ENCODE results near the gene SCG3.

SCG3 gene

DNA sequence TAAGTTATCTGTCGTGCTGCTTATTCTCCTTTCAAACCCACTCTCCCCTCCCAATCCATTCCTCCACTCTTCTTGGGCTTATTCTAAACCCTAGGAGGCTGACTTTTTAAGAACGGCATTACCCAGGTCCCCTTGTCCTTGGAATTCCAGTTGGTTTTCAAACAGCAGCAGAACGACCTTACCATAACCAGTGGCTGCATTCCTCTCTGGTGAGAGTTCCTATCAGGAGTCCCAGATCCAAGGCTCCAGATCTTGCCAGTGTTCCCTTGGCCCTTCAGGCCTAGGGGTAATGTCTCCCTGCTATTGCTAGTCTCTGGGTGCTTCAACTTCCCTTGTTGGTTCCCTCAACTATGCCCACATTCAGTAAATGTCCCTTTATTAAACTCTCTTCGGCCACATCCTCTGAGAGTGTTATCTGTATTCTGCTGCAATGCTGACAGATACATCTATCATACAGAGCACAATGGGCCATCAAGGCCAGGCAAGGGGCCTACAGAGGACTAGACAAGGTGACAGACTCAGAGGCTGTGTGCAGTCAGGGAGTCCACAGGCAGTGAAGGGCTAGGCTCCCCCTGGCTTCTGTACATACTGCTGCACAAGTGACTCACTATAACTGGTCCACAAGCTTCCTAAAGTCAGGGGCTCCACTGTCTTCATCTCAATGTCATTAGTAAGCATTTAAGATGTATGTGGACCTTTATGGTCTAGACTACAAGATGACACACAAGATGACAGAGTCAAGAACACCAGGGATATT, 46.0 kb downstream of the SCG3 start:
- DNase-seq (ENCODE audit: low spot score) = no peak

DNA sequence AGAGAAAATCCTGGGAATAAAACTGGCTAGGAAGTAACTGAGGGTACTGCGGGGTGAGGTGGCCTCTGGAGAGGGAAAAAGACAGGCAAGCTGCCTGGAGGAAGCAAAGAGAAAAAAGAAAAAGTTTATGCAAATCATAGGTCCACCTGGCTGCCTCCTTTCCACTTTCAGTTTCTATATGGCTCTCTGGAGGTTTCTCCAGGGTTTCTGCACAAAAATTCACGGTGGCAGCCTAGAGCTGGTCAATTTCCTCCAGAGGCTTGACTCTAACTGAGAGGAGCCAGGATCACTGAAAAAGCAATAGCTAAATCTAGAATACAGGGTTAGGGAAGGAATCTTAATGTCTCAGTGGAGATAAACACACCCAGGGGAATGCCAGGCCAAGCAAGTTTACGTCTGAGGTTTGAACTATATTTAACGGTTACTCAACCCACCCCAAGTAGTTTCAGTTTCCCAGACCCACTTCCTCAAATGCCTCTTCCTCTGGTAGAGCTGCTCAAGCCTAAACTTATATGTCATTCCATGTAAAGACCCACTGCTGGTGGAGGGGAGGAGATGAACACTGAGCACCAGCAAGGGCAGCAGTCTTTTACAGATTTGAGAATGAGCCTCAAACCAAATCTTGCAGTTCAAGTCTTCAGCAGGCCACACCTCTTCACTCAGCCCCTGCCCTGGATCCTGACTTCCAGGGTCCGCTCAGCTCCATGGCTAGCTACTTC, 50.4 kb downstream of the SCG3 start:
- peak; percentile 76 for DNase-seq (ENCODE audit: low spot score)

DNA sequence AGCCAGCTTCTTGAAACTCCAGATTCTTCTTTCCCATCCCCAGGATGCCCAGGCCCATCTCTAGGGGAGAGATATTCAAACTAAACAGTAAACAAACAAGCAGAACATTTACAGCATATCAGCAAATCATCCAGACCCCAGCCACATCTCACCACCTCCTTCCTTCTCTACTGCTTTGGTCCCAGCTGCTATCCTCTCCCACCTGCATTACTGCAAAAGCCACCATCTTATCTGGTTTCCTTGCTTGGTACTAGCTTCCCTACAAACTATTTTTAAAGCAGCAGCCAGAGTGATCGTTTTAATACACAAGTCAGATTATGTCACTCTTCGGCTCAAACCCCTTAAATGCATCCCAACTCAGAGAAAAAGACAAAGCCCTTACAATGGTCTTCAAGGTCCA, 51.3 kb downstream of the SCG3 start:
- no peak for DNase-seq (ENCODE audit: low spot score)

DNA sequence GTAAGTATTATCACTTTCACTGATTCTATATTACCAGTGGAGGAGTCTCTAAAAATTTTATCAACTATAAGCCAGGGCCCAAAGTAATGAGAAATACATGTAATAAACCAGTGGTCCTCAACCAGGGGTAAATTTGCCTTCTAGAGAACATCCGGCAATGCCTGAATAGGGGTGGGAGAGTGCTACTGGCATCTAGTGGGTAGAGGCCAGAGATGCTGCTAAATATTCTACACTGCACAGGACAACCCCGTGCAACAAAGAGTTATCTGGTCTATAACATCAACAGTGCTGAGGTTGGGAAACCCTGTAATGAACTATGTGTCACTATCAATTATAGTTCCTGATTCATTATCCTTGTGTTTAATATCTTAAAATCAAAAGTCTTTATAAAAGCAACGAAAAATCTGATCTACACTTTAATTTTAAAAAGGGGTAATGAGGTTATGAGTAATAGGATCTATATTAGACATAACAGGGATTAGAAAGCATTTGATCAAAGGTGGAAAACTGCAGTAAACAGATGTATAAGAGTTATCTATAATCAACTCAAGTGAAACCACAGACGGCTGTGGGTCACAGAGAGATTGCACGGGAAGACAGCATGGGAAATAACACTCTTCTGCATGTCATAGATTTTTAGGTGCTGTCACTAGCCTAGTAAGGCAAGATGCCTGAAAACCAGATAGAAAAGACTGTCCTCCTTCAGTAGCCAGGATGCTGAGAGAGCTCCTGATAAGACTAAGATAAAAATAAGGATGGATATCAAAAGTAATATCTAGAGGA, 54.1 kb downstream of the SCG3 start:
- no peak for DNase-seq (ENCODE audit: low spot score)

- DNase-seq (ENCODE audit: low spot score) = no peak
These were observed 54.8 kb downstream of the SCG3 start for GRCh38 chr15:51736069-51736468.

DNA sequence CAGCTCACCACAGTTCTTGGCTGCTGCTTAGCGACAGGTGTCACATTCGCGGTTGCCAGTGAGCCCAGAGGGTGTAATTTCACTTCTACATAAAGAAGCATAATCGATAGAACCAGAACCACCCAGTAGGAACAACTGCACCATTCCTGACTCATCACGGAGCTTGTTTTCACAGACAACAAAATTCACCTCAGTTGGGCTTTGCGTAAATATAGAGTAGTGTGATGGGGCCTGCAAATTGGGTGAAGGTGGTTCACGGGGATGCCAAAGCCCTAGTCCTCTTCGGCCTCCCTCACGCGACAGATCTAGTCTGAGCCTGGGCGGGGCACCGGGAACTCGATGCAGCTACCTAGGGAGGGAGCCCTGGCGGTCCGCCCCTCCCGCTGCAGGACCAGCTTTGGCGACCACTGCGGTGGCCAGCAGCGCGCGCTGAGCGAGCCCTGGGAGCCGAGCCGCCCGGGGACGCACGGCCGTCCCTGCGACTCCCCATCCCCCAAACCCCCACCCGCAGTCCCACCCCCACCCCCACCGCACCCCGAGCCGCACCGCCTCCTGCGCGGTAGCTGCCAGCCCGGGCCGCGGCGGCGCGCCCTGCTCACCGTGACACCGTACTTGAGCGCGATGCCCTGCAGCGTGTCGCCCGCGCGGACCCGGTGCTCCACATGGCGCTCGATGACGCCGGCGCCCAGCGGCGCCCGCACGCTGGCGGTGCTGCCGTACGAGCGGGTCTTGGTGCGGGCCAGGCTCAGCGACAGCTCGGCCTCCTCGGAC, 55.6 kb downstream of the SCG3 start:
- peak; percentile 64 for DNase-seq (ENCODE audit: low spot score)

DNA sequence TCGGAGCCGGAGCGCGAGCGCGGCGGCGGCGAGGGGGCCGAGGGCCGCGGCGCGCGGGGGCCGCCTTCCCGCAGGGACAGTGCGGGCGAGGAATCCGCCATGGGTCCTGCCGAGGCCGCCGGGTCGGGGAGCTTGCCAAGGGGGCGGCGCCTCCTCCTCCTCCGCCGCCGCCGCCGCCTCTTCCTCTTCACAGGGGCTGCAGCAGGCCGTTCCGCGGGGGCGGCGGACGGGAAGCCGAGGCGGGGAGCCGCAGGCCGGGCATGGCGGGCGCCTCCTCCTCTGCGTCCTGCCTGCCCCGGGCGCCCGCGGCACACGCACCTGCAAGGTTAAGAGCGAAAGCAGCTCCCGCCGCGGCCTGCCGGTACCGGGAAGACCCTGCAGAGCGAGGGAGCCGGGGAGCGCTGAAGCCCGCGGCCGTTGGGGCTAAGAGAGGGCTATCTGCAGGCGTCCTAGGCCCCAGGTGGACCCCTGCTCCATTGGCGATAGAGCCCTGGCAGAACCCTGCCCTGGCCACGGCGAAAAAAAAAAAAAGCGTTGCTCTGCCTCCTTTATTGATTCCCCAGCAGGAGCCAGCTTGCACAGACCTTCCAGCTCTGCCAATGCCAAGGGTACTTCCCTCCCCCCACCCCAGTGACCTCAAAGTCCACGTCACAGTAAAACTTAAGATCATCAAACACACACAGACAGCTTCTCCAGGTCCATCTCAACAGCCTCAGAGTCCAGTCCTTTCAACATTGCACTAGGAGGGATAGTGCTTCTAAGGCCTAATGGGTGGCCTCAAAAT, 56.4 kb downstream of the SCG3 start, which contains the start of gene LYSMD2:
Gene LYSMD2 (minus strand): TSS at position 134 of the 784 bp plus-strand sequence. CDS start 33 bp downstream, at position 101.
- DNase-seq (ENCODE audit: low spot score) = peak; percentile 68

DNA sequence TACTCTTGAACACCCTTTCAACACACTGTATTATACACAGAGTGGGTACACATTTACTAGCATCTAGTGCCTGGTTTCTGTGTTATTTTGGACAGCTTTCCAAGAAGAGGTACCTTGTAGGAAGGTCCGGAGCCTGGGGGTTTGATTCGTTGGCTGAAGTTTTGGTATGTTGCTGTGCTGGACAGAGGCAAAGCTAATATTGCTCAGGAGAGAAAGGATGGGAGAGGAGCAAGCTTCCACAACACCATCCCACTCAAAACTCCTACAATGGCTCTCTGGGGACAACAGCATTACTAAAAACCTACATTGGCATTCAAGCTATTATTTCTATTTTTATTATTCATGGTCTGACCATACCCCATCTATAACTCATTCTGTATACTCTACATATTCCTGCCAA, 57.2 kb downstream of the SCG3 start:
- DNase-seq (ENCODE audit: low spot score) = no peak

DNA sequence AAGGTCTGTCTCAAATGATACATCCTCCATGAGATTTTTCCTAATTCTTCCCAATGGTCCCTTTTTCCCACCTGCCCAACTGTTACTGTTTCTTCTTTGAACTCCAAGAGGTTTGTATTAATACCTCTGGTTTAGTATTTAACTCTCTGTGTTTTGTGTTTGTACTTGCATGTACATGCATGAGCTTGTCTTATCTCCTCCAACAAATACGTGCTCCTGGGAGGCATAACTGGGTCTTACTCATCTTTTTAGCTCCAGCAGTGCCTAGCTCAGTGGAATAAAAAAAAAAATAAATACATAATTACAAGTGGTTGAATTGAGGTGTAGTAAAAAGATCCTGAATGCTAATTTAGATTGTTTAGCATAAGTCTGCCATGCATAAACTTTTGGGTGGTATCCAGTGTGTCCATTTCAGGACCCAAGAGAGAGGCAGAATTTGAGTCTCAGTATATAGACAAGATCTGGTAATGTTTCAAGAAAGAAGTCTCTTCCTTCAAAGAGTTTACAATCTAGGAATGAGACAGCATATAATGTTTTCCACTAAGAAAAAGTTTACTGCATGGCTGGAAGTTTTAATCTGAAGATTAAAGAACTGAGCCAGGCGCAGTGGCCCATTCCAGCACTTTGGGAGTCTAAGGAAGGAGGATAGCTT, 57.9 kb downstream of the SCG3 start:
- no peak for DNase-seq (ENCODE audit: low spot score)

GRCh38 chr15:51749307-51749706, 68.0 kb downstream of the SCG3 start:
- no peak for DNase-seq (ENCODE audit: low spot score)

DNA sequence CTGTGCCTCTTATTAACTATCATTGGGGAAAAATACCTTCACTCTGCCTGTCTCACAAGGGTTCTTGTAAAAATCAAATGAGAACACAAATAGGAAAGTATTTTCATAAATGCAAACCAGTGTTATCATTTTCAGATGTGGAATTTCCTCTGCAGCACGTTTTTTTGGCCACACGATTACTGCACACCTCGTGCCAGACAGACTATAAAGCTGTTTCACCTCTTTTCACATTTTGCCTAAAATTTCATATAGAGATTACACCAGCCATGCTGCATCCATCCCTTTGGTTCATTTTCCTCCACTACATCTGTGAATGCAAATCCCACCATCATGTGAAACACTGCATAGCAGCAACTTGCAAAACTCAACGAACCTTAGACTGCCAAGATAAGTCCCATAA, 68.9 kb downstream of the SCG3 start:
- no peak for DNase-seq (ENCODE audit: low spot score)

- DNase-seq (ENCODE audit: low spot score) = peak; percentile 71
These were observed 69.7 kb downstream of the SCG3 start, which contains the start of gene TMOD2 for GRCh38 chr15:51750792-51751696. Gene TMOD2, plus strand, starts transcription at chr15:51751597. Its CDS starts 14,845 bp downstream, at chr15:51766442.

GRCh38 chr15:51751697-51752683, 70.7 kb downstream of the SCG3 start:
- no peak for DNase-seq (ENCODE audit: low spot score)

GRCh38 chr15:51752888-51753287, 71.6 kb downstream of the SCG3 start:
- DNase-seq (ENCODE audit: low spot score) = no peak

DNA sequence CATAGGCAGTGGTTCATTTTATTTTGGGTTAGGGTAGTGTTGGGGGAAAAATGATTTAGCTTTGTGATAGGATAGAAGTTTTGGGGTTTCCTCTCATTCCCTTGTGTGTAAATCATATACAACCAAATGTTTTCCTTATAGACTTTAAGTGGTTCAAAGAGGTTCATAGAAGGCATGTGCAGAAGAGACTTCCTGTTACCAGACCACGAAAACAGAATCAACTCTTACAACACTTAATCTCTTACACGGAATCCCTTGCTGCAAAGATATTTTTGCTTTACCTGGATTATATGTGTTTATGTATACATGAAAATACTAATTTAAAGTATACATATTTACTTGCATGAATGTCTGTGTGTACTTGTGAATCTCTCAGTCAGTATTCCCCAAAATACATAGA, 73.0 kb downstream of the SCG3 start:
- no peak for DNase-seq (ENCODE audit: low spot score)

DNA sequence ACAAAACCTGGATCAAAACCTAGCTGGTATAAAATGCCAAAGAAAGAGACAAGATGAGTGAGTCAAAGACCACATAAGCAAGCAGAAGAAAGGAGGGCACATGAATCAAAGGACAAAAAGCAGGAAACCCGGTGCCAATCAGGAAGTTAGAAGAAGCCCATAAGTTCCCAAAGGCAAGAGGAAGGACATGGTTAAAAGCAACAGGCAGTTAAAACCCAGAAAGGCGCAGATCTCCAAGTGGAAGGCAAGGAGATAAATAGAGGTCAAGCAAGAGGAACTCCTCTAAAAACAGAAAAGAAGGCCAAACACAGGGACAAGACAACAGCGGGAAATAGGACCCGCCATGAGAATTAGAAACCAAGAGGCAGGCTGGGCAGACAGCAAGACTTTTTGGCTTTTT, 74.5 kb downstream of the SCG3 start:
- no peak for DNase-seq (ENCODE audit: low spot score)

- no peak for DNase-seq (ENCODE audit: low spot score)
These were observed 75.2 kb downstream of the SCG3 start for GRCh38 chr15:51756482-51756881.

- no peak for DNase-seq (ENCODE audit: low spot score)
These were observed 76.1 kb downstream of the SCG3 start for GRCh38 chr15:51757450-51757849.
